IMR-90 (cell line): ENCODE measurements around the gene ZP3. TPM values are rescaled to one million over a fixed set of nuclear protein-coding genes. Genes with fewer than 3 reads are reported as not detected.

Experiments used
- ATAC-seq: fragments of 200-7000 bp; cut with Tn5 transposase; 2 replicates; pipeline ENCODE4 v1.9.1; 2020; ENCODE audit warnings: low read depth, mild to moderate bottlenecking, moderate library complexity
- BruUV-seq: library from RNA; stranded (reverse); fragments of 400-500 nt; replicated peaks from 2 replicates; lab custom pipeline; 2021; lab: Mats Ljungman, UMichigan
- CTCF ChIA-PET: fragments of 300-600 bp; formaldehyde crosslinking; extraction: SDS; loops from one replicate; lab custom pipeline; 2021; ENCODE audit warnings: antibody characterized with exemption; lab: Yijun Ruan, JAX
- POLR2A ChIA-PET: fragments of 300-600 bp; sonication (Branson Sonifier 250); formaldehyde crosslinking; loops from one replicate; lab custom pipeline; 2022; ENCODE audit warnings: antibody characterized with exemption; ENCODE audit not compliant: unreplicated experiment; lab: Charles Lee
- DNase-seq: peaks from one replicate; pipeline ENCODE4 v3.0.0; 2013
- H2AFZ ChIP-seq: replicated peaks from 2 replicates; pipeline ENCODE3; 2013; ENCODE audit warnings: low read length, mild to moderate bottlenecking; ENCODE audit not compliant: poor library complexity
- H2AK5ac ChIP-seq: 2 replicates; pipeline ENCODE4 v1.6.1; 2013; ENCODE audit warnings: low read depth, low read length, inconsistent platforms
- H2AK9ac ChIP-seq: replicated peaks from 2 replicates; pipeline ENCODE3; 2013; ENCODE audit warnings: mild to moderate bottlenecking, low read depth, low read length, moderate library complexity; ENCODE audit not compliant: poor library complexity
- H2BK120ac ChIP-seq: 2 replicates; pipeline ENCODE4 v1.6.1; 2013; ENCODE audit warnings: low read depth, low read length, inconsistent platforms
- H2BK15ac ChIP-seq: 3 replicates; pipeline ENCODE4 v1.6.1; 2013; ENCODE audit warnings: low read depth, low read length, inconsistent platforms
- H2BK20ac ChIP-seq: 2 replicates; pipeline ENCODE4 v1.6.1; 2013; ENCODE audit warnings: low read depth, mild to moderate bottlenecking, inconsistent platforms, low read length, moderate library complexity
- H2BK5ac ChIP-seq: 2 replicates; pipeline ENCODE4 v1.6.1; 2013; ENCODE audit warnings: mild to moderate bottlenecking, low read depth, low read length, inconsistent platforms; ENCODE audit not compliant: poor library complexity, severe bottlenecking
- H3K14ac ChIP-seq: replicated peaks from 2 replicates; pipeline ENCODE4 v1.6.1; 2013; ENCODE audit warnings: low read depth, low read length, inconsistent platforms
- H3K18ac ChIP-seq: 2 replicates; pipeline ENCODE4 v1.6.1; 2013; ENCODE audit warnings: low read depth, low read length, control low read depth
- H3K23ac ChIP-seq: 2 replicates; pipeline ENCODE4 v1.6.1; 2013; ENCODE audit warnings: low read depth, low read length, inconsistent platforms
- H3K27ac ChIP-seq: 2 replicates; pipeline ENCODE4 v1.5.1; 2013; ENCODE audit warnings: mild to moderate bottlenecking, control low read depth, low read length; ENCODE audit not compliant: insufficient read depth
- H3K27me3 ChIP-seq: 2 replicates; pipeline ENCODE4 v1.6.1; 2013; ENCODE audit warnings: low read length; ENCODE audit not compliant: control insufficient read depth, insufficient read depth
- H3K36me3 ChIP-seq: 2 replicates; pipeline ENCODE4 v1.6.1; 2013; ENCODE audit warnings: low read length, mixed read lengths; ENCODE audit not compliant: control insufficient read depth, insufficient read depth
- H3K4ac ChIP-seq: 2 replicates; pipeline ENCODE4 v1.6.1; 2013; ENCODE audit warnings: low read depth, low read length, inconsistent platforms
- H3K4me1 ChIP-seq: 2 replicates; pipeline ENCODE4 v1.6.1; 2013; ENCODE audit warnings: low read length, mixed read lengths; ENCODE audit not compliant: control insufficient read depth, insufficient read depth
- H3K4me2 ChIP-seq: 2 replicates; pipeline ENCODE4 v1.6.1; 2013; ENCODE audit warnings: low read depth, mild to moderate bottlenecking, control low read depth, low read length, moderate library complexity
- H3K4me3 ChIP-seq: 2 replicates; pipeline ENCODE4 v1.5.1; 2013; ENCODE audit warnings: low read depth, mild to moderate bottlenecking, control low read depth, low read length, moderate library complexity; ENCODE audit not compliant: insufficient read depth
- H3K56ac ChIP-seq: 2 replicates; pipeline ENCODE4 v1.6.1; 2013; ENCODE audit warnings: low read length, inconsistent platforms; ENCODE audit not compliant: insufficient read depth; ENCODE audit errors: extremely low read depth
- H3K79me1 ChIP-seq, 2 experiments: 2 replicates each; pipeline ENCODE4 v1.6.1; 2013; ENCODE audit warnings: low read length in 2 of 2, inconsistent platforms in 1 of 2, low read depth in 1 of 2
- H3K9ac ChIP-seq: 2 replicates; pipeline ENCODE4 v1.6.1; 2013; ENCODE audit warnings: low read depth, low read length, control low read depth
- H3K9me1 ChIP-seq: 2 replicates; pipeline ENCODE4 v1.6.1; 2013; ENCODE audit warnings: low read length, inconsistent platforms; ENCODE audit not compliant: insufficient read depth
- H3K9me3 ChIP-seq: 2 replicates; pipeline ENCODE4 v1.6.1; 2013; ENCODE audit warnings: low read length; ENCODE audit not compliant: control insufficient read depth, insufficient read depth
- H4K20me1 ChIP-seq: 2 replicates; pipeline ENCODE4 v1.6.1; 2013; ENCODE audit warnings: low read length, inconsistent platforms; ENCODE audit not compliant: insufficient read depth
- H4K5ac ChIP-seq: 2 replicates; pipeline ENCODE4 v1.6.1; 2013; ENCODE audit warnings: mild to moderate bottlenecking, low read depth, low read length, control low read depth
- H4K8ac ChIP-seq, 2 experiments: 2 replicates each; pipeline ENCODE4 v1.6.1; 2013; ENCODE audit warnings: low read depth in 2 of 2, low read length in 2 of 2, control low read depth in 1 of 2, inconsistent platforms in 1 of 2
- H4K91ac ChIP-seq: 2 replicates; pipeline ENCODE4 v1.6.1; 2013; ENCODE audit warnings: low read depth, low read length, inconsistent platforms; ENCODE audit not compliant: insufficient read depth
- BHLHE40 ChIP-seq: fragments of 150-350 bp; IDR thresholded peaks from 2 replicates; pipeline ENCODE4 v1.6.1; 2016; ENCODE audit warnings: mild to moderate bottlenecking, low read depth, low read length
- CEBPB ChIP-seq: IDR thresholded peaks from 2 replicates; pipeline ENCODE4 v1.6.1; 2012; ENCODE audit warnings: low read depth, low read length, improper control_type of control experiment
- CHD1 ChIP-seq: IDR thresholded peaks from 2 replicates; pipeline ENCODE4 v1.6.1; 2012; ENCODE audit warnings: low read depth, low read length, improper control_type of control experiment
- FOS ChIP-seq: fragments of 150-350 bp; IDR thresholded peaks from 2 replicates; pipeline ENCODE4 v1.6.1; 2016; ENCODE audit warnings: low read depth, low read length
- MAFK ChIP-seq: IDR thresholded peaks from 2 replicates; pipeline ENCODE4 v1.6.1; 2012; ENCODE audit warnings: low read depth, low read length, improper control_type of control experiment
- MAZ ChIP-seq: IDR thresholded peaks from 2 replicates; pipeline ENCODE4 v1.6.1; 2012; ENCODE audit warnings: low read depth, mild to moderate bottlenecking, low read length, improper control_type of control experiment, moderate library complexity, borderline replicate concordance
- MXI1 ChIP-seq: IDR thresholded peaks from 2 replicates; pipeline ENCODE4 v1.6.1; 2012; ENCODE audit warnings: low read depth, mild to moderate bottlenecking, low read length, moderate library complexity, borderline replicate concordance
- NFE2L2 ChIP-seq: fragments of 150-350 bp; IDR thresholded peaks from 2 replicates; pipeline ENCODE4 v1.6.1; 2016; ENCODE audit warnings: low read depth, mild to moderate bottlenecking, low read length
- POLR2A ChIP-seq: IDR thresholded peaks from 2 replicates; pipeline ENCODE4 v1.6.1; 2012; ENCODE audit warnings: mild to moderate bottlenecking, low read depth, low read length
- RAD21 ChIP-seq: IDR thresholded peaks from 2 replicates; pipeline ENCODE4 v1.6.1; 2012; ENCODE audit warnings: low read length, improper control_type of control experiment
- RCOR1 ChIP-seq: IDR thresholded peaks from 2 replicates; pipeline ENCODE4 v1.6.1; 2012; ENCODE audit warnings: mild to moderate bottlenecking, low read length, improper control_type of control experiment; ENCODE audit not compliant: insufficient replicate concordance
- RFX5 ChIP-seq: IDR thresholded peaks from 2 replicates; pipeline ENCODE4 v1.8.0; 2012; ENCODE audit warnings: low read depth, mild to moderate bottlenecking, low read length, moderate library complexity
- SMC3 ChIP-seq: fragments of 150-350 bp; IDR thresholded peaks from 2 replicates; pipeline ENCODE4 v1.6.1; 2016; ENCODE audit warnings: low read depth, mild to moderate bottlenecking, antibody characterized with exemption, low read length, moderate library complexity
- WGBS, 2 experiments: methylation state at CpG; one replicate each; pipeline versions ENCODE4 v1.1.5 to v1.1.7; 2013; ENCODE audit warnings: missing lambda C conversion rate in 2 of 2; ENCODE audit not compliant: insufficient read length in 1 of 2; ENCODE audit errors: extremely low coverage in 2 of 2; 5-methylcytosine and 5-hydroxymethylcytosine counted together
- dilution Hi-C: fragments of 300-500 bp; cut with HindIII; formaldehyde crosslinking; loops from one replicate; pipeline ENCODE4 v1.14.3; 2018; ENCODE audit warnings: low sequenced_read_pairs; ENCODE audit not compliant: unreplicated experiment
- in situ Hi-C: fragments of 300-500 bp; cut with MboI; formaldehyde crosslinking; loops from 3 replicates; pipeline ENCODE4 v1.14.3; 2019; ENCODE audit warnings: low sequenced_read_pairs, inconsistent platforms, mixed read lengths
- intact Hi-C: fragments of 100-400 bp; cut with micrococcal nuclease; formaldehyde crosslinking; loops from 2 replicates; pipeline ENCODE4 v1.10.0; 2022
- polyA plus RNA-seq, 3 experiments: library from polyadenylated mRNA; depleted of rRNA; stranded (reverse); fragments of >200 nt; gene quantifications; 2 replicates each; pipeline ENCODE4 v1.2.3, GENCODE V29; 2012; ENCODE audit warnings: low replicate concordance in 1 of 3
- total RNA-seq: library from RNA; depleted of rRNA; stranded (reverse); fragments of >200 nt; gene quantifications from 2 replicates; pipeline ENCODE4 v1.2.3, GENCODE V29; 2012
- TF ChIP-seq, protein P1 (sequence below): fragments of 150-350 bp; IDR thresholded peaks from 2 replicates; pipeline ENCODE4 v1.6.1; 2016; ENCODE audit warnings: low read depth, mild to moderate bottlenecking, low read length, moderate library complexity, borderline replicate concordance
- TF ChIP-seq, protein P2 (sequence below): conservative IDR thresholded peaks from 2 replicates; pipeline ENCODE4 v1.5.1; 2012; ENCODE audit warnings: mild to moderate bottlenecking, low read depth, low read length, improper control_type of control experiment
- TF ChIP-seq, protein P3 (sequence below): fragments of 150-350 bp; IDR thresholded peaks from 2 replicates; pipeline ENCODE4 v1.6.1; 2017; ENCODE audit warnings: mild to moderate bottlenecking, antibody characterized with exemption, low read length, low read depth

The ZP3 gene
- total and polyA plus RNA-seq, 2 of the 4 experiments (the other 2 are of a cell fraction): 0.54 to 0.67 TPM

DNA sequence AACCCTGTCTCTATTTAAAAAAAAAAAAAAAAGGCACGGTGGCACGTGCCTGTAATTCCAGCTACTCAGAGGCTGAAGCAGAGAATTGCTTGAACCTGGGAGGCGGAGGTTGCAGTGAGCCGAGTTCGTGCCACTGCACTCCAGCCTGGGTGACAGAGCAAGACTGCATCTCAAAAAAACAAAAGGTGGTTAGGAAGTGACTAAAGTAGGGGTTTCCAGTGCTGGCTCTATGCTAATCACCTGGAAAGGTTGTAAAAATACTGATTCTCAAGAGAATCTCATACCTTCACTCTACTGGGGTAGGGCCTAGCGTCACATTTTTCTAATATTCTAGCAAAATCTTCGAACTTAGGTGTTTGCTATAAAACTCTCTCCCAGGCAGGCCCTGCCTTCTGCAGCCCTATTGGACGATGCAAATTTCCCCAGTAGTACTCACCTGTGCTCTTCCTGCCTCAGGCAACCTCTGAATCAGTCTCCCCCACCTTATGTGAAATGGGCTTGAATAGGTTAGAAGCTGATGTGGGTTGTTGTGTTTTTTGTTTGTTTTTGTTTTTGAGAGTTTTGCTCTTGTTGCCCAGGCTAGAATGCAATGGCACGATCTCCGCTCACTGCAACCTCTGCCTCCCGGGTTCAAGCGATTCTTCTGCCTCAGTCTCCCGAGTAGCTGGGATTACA, 3.5 kb downstream of the ZP3 start:
- H3K18ac ChIP-seq: no peak overlapping the region
- no peak overlapping the region for H2AK9ac ChIP-seq
- H2BK20ac ChIP-seq: no peak overlapping the region
- H2BK120ac ChIP-seq: no peak overlapping the region
- H4K91ac ChIP-seq: no peak overlapping the region
- no peak overlapping the region for H3K23ac ChIP-seq
- intact Hi-C loops (no loop called here), in situ Hi-C loops (no loop called here), dilution Hi-C loops (no loop called here)
- DNase-seq (no peak), ATAC-seq (no peak)
- BruUV-seq: no TSS peak
- H4K20me1 ChIP-seq: no peaks in the 10 kb centered on the region
- no peak overlapping the region for H3K27ac ChIP-seq
- no peak overlapping the region for H3K9ac ChIP-seq
- no peak overlapping the region for H4K8ac ChIP-seq
- 80% methylated on average over 5 of the region's 13 CpGs; no CpG with 5 or more reads in 1 of the 2 experiments for WGBS, 2 experiments
- POLR2A ChIA-PET: interaction anchor here (0.6 kb wide), 1 partner anchor 491 kb away, joined by 4 read pairs; no protein-coding TSS in a partner anchor
- peaks cover 6% of the 10 kb centered on the region for H3K4me1 ChIP-seq
- H3K27me3 ChIP-seq: no peaks in the 10 kb centered on the region
- H2AFZ ChIP-seq: no peak overlapping the region
- CTCF ChIA-PET: no interaction called here
- H3K14ac ChIP-seq: no peak overlapping the region
- H3K4ac ChIP-seq: no peak overlapping the region
- H3K9me1 ChIP-seq: peaks cover 3% of the 10 kb centered on the region; the same call in 1 of the 2 replicates
- H4K5ac ChIP-seq: no peak overlapping the region
- no peak overlapping the region for H3K4me3 ChIP-seq
- H3K56ac ChIP-seq: no peak overlapping the region
- no peak overlapping the region for H3K4me2 ChIP-seq
- H2AK5ac ChIP-seq: no peak overlapping the region
- no peaks in the 10 kb centered on the region for H3K36me3 ChIP-seq
- H3K79me1 ChIP-seq: no peaks in the 10 kb centered on the region
- H3K9me3 ChIP-seq: no peaks in the 10 kb centered on the region
- TF ChIP-seq RAD21: no peak
- TF ChIP-seq CHD1: no peak
- TF ChIP-seq BHLHE40: no peak
- no peak for TF ChIP-seq FOS
- TF ChIP-seq MXI1: no peak
- TF ChIP-seq, protein P1, sequence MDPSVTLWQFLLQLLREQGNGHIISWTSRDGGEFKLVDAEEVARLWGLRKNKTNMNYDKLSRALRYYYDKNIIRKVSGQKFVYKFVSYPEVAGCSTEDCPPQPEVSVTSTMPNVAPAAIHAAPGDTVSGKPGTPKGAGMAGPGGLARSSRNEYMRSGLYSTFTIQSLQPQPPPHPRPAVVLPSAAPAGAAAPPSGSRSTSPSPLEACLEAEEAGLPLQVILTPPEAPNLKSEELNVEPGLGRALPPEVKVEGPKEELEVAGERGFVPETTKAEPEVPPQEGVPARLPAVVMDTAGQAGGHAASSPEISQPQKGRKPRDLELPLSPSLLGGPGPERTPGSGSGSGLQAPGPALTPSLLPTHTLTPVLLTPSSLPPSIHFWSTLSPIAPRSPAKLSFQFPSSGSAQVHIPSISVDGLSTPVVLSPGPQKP: no peak
- no peak for TF ChIP-seq RFX5
- no peak for TF ChIP-seq SMC3
- no peak for TF ChIP-seq MAZ
- TF ChIP-seq, protein P2, sequence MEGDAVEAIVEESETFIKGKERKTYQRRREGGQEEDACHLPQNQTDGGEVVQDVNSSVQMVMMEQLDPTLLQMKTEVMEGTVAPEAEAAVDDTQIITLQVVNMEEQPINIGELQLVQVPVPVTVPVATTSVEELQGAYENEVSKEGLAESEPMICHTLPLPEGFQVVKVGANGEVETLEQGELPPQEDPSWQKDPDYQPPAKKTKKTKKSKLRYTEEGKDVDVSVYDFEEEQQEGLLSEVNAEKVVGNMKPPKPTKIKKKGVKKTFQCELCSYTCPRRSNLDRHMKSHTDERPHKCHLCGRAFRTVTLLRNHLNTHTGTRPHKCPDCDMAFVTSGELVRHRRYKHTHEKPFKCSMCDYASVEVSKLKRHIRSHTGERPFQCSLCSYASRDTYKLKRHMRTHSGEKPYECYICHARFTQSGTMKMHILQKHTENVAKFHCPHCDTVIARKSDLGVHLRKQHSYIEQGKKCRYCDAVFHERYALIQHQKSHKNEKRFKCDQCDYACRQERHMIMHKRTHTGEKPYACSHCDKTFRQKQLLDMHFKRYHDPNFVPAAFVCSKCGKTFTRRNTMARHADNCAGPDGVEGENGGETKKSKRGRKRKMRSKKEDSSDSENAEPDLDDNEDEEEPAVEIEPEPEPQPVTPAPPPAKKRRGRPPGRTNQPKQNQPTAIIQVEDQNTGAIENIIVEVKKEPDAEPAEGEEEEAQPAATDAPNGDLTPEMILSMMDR: no peak
- no peak for TF ChIP-seq CEBPB
- no peak for TF ChIP-seq POLR2A
- TF ChIP-seq, protein P3, sequence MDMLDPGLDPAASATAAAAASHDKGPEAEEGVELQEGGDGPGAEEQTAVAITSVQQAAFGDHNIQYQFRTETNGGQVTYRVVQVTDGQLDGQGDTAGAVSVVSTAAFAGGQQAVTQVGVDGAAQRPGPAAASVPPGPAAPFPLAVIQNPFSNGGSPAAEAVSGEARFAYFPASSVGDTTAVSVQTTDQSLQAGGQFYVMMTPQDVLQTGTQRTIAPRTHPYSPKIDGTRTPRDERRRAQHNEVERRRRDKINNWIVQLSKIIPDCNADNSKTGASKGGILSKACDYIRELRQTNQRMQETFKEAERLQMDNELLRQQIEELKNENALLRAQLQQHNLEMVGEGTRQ: no peak
- TF ChIP-seq RCOR1: no peak
- TF ChIP-seq MAFK: no peak
- no peak for TF ChIP-seq NFE2L2
- H2BK15ac ChIP-seq: no peak overlapping the region
- H2BK5ac ChIP-seq: no peak overlapping the region
